ENCODE results near the gene LARGE1.

- TF ChIP-seq GTF3C2 (IDR thresholded peaks at IDR 0.05; ENCODE audit: borderline replicate concordance, extremely low read depth, insufficient read length) (no peak), PTBP1 (IDR thresholded peaks at IDR 0.05; ENCODE audit: low read depth, low read length) (no peak), POLR2A (conservative IDR thresholded peaks at IDR 0.05) (no peak)
- TF ChIP-seq, protein P1, sequence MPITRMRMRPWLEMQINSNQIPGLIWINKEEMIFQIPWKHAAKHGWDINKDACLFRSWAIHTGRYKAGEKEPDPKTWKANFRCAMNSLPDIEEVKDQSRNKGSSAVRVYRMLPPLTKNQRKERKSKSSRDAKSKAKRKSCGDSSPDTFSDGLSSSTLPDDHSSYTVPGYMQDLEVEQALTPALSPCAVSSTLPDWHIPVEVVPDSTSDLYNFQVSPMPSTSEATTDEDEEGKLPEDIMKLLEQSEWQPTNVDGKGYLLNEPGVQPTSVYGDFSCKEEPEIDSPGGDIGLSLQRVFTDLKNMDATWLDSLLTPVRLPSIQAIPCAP (CRISPR knock-in tag; IDR thresholded peaks at IDR 0.05; ENCODE audit: borderline replicate concordance), result no peak
Observed at GRCh38 chr22:33563220-33563964, 356.9 kb downstream of the LARGE1 start.

All from K562 (cell line).